GM19193 (cell line): ENCODE measurements around the gene AGPS.

Source experiments
- POLR2A ChIP-seq: IDR thresholded peaks from 4 replicates; pipeline ENCODE4 v1.6.1; 2011; ENCODE audit not compliant: insufficient read depth, insufficient read length; ENCODE audit errors: extremely low read depth

Gene AGPS

GRCh38 chr2:177404243-177404642, 11.7 kb downstream of the AGPS start:
- no peak for TF ChIP-seq POLR2A

GRCh38 chr2:177405029-177405692, 12.6 kb downstream of the AGPS start:
- TF ChIP-seq POLR2A = no peak

- TF ChIP-seq POLR2A = no peak
Measured at GRCh38 chr2:177406182-177406581, 13.6 kb downstream of the AGPS start.

- no peak for TF ChIP-seq POLR2A
Measured at GRCh38 chr2:177407031-177407430, 14.5 kb downstream of the AGPS start.

DNA sequence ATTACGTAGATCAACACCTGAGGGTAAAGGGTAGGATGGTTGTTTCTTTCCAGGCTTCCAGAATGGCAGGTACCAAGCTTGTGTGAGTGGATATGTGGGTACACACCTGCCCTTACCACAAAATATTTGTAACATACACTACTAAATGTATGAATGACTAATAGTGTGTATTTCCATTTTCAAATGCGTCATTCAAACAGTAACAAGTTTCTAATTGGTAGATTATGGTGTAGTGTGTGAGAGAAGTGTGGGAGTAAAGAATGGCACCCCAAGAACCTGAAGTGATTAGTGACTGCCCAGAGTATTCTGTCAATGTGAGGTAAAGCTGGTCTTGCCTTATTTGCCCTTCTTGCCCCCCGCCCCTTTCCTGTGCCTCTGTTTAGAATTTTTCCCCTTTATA, 21.1 kb downstream of the AGPS start:
- no peak for TF ChIP-seq POLR2A

DNA sequence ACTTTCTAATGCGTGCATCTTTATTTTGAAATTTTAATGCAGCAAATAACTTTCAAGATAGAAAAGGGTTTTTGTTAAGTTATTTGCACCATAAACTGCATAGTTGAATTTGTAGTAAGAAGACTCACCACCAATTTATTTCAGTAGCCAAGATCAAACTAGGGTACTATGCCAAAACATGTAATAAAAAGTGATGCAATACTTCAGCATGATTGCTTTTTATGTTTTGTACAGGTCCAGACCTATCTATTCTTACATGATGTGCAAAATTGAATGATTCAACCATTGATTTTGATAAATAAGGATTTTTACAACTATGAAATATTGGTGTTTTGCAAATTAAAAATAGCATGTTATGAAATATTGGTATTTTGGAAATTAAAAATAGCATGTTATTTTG, 26.7 kb downstream of the AGPS start:
- TF ChIP-seq POLR2A = no peak

- no peak for TF ChIP-seq POLR2A
Measured at GRCh38 chr2:177422271-177422670, 29.7 kb downstream of the AGPS start.

DNA sequence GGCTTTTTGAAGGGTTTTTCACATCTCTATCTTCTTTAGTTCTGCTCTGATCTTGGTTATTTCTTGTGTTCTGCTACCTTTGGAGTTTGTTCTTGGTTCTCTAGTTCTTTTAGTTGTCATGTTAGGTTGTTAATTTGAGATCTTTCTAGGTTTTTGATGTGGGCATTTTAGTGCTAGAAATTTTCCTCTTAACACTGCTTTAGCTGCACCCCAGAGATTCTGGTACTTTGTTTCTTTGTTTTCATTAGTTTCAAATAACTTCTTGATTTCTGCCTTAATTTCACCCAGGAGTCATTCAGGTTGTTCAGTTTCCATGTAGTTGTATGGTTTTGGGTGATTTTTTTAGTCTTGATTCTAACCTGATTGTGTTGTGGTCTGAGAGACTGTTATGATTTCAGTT, 34.7 kb downstream of the AGPS start:
- no peak for TF ChIP-seq POLR2A

GRCh38 chr2:177429688-177430325, 37.2 kb downstream of the AGPS start:
- no peak for TF ChIP-seq POLR2A

GRCh38 chr2:177430411-177430810, 37.8 kb downstream of the AGPS start:
- no peak for TF ChIP-seq POLR2A

DNA sequence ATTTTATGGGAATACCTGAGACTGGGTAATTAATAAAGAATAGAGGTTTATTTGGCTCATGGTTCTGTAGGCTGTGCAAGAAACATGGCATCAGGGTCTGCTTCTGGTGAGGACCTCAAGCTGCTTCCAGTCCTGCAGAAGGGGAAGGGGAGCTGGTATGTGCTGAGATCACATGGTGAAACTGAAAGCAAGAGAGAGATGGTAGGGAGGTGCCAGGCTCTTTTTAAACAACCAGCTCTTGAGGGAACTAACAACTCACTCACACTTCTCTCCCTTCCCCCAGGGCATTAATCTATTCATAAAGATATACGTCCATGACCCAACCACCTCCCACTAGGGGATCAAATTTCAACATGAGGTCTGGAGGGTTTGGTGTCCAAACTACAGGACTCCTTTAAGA, 40.1 kb downstream of the AGPS start:
- TF ChIP-seq POLR2A = no peak

DNA sequence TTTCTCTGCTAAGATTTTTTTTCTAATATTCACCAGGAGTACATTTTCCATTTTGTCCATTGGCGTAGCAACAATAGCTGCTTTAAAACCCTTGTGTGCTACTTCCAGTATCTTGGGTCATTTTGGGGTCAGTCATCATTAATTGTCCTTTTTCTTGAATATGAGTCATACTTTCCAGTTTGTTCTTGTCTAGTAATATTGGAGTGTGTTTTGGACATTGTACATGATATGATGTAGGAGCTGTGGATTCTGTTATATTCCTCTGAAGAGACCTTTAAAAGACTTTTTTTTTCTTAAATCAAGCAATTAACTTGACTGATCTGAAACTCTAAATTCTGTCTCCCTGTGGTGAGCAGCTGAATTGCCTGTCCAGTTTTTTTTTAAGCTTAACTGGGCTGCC, 40.8 kb downstream of the AGPS start:
- TF ChIP-seq POLR2A = no peak

DNA sequence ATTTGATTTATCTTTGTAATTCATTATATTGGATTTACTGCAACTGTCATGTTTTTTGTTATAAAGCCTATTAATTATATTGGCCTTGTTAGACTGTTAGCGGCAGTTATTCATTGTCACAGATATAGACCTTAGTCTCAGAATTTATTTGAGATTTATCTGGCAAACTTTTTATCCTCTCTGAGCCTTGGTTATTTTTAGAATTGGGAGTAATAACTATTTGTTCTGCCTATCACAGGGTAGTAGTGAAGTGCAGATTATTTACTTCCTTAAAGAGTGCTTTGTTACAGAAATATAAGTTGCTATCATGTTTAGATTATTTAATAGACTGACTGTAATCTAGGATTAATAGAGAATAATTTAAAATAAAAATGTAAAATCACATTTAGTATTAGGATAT, 41.9 kb downstream of the AGPS start:
- TF ChIP-seq POLR2A = no peak

DNA sequence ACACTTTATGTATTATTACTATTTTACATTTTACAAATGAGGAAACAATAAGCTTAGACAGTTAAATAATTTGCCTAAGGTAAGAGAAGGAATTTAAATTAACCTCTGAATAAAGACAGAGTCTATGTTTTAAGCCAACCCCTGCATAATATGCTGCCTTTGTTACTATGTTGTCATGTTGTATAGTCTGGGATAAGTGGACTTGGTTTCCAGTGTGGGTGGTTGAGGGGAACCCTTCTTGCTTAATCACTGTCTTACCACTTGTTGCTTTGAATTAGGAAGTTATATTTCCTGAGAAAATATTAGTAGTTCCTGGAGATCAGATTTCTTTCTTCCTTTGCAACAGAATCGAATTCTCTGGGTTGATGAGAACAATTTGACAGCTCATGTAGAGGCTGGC, 52.6 kb downstream of the AGPS start:
- TF ChIP-seq POLR2A = no peak

DNA sequence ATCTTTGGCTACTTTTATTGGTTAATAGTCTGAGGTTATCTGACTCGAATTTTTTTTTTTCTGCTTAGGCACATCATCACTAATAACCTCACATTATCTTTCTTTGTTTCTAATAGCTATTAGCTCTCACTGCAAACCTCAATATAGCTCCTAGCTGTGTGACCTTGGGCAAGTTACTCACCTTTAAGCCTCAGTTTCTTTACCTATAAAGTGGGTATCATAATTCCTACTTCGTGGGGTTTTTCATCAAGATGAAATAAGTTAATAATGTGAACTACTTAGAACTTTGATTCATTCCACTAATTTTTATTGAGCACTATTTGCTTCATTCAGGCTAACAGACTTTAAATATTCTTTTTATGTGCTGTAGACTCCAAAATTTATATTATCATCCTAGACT, 55.5 kb downstream of the AGPS start:
- no peak for TF ChIP-seq POLR2A

- no peak for TF ChIP-seq POLR2A
Measured at GRCh38 chr2:177449159-177449558, 56.6 kb downstream of the AGPS start.

- TF ChIP-seq POLR2A = no peak
Measured at GRCh38 chr2:177455187-177455586, 62.6 kb downstream of the AGPS start.
